SK-N-SH (cell line): ENCODE measurements around the gene TP73.

ENCODE experiments used
- CHD2 ChIP-seq: fragments of 150-350 bp; IDR thresholded peaks from 2 replicates; pipeline ENCODE4 v1.6.1; 2018; ENCODE audit warnings: low read length; ENCODE audit not compliant: partially characterized antibody
- EP300 ChIP-seq, 2 experiments: IDR thresholded peaks; 2 replicates each; pipeline versions ENCODE4 v1.4.0 to v1.6.1; 2012; ENCODE audit warnings: borderline replicate concordance in 1 of 2, low read depth in 1 of 2, low read length in 1 of 2
- FOXM1 ChIP-seq: IDR thresholded peaks from 2 replicates; pipeline ENCODE4 v1.4.0; 2012; ENCODE audit warnings: low read depth, mild to moderate bottlenecking
- MXI1 ChIP-seq: IDR thresholded peaks from 2 replicates; pipeline ENCODE4 v1.6.1; 2012; ENCODE audit warnings: mild to moderate bottlenecking, low read depth, low read length, improper control_type of control experiment
- NRF1 ChIP-seq: IDR thresholded peaks from 2 replicates; pipeline ENCODE4 v1.6.1; 2012; ENCODE audit warnings: low read depth, mild to moderate bottlenecking, low read length
- RAD21 ChIP-seq: IDR thresholded peaks from 2 replicates; pipeline ENCODE4 v1.6.1; 2012; ENCODE audit warnings: mild to moderate bottlenecking, low read length
- SIN3A ChIP-seq: IDR thresholded peaks from 2 replicates; pipeline ENCODE4 v1.6.1; 2012; ENCODE audit warnings: low read depth, mild to moderate bottlenecking, low read length, moderate library complexity, borderline replicate concordance
- TAF1 ChIP-seq: IDR thresholded peaks from 2 replicates; pipeline ENCODE4 v1.6.1; 2012; ENCODE audit warnings: low read depth, mild to moderate bottlenecking, low read length, moderate library complexity, borderline replicate concordance
- TF ChIP-seq, protein P1 (sequence below): fragments of 200-600 bp; sonication (generic); IDR thresholded peaks from 2 replicates; pipeline ENCODE4 v1.6.1; 2017; ENCODE audit warnings: antibody characterized with exemption, mild to moderate bottlenecking, moderate library complexity
- TF ChIP-seq, protein P2 (sequence below): IDR thresholded peaks from 2 replicates; pipeline ENCODE4 v1.4.0; 2012; ENCODE audit warnings: low read depth
- TF ChIP-seq, protein P3 (sequence below): IDR thresholded peaks from 2 replicates; pipeline ENCODE4 v1.6.1; 2012; ENCODE audit warnings: mild to moderate bottlenecking, low read depth, low read length, moderate library complexity

DNA sequence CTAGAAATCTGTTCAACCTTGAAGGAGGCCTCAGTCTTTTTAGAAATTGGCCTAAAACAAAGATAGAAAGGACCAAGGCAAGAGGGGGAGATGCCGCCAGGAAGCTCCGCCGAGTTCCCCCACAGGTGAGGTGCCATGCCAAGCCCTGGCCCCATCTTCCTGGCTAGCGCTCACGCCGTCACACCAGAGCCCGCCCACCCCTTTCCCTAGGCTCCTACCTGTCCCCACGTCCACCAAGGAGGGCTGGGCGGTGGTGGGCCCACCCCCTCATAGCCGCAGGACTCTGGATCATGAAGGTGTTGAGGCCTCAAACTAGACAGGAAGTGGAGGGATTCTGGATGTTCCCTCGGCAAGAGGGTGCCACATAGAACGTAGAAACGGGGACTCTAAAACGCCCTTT, 84.4 kb downstream of the TP73 start:
- TF ChIP-seq, protein P1, sequence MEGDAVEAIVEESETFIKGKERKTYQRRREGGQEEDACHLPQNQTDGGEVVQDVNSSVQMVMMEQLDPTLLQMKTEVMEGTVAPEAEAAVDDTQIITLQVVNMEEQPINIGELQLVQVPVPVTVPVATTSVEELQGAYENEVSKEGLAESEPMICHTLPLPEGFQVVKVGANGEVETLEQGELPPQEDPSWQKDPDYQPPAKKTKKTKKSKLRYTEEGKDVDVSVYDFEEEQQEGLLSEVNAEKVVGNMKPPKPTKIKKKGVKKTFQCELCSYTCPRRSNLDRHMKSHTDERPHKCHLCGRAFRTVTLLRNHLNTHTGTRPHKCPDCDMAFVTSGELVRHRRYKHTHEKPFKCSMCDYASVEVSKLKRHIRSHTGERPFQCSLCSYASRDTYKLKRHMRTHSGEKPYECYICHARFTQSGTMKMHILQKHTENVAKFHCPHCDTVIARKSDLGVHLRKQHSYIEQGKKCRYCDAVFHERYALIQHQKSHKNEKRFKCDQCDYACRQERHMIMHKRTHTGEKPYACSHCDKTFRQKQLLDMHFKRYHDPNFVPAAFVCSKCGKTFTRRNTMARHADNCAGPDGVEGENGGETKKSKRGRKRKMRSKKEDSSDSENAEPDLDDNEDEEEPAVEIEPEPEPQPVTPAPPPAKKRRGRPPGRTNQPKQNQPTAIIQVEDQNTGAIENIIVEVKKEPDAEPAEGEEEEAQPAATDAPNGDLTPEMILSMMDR: no peak
- TF ChIP-seq FOXM1 (no peak), EP300 (IDR thresholded peaks at IDR 0.05; ENCODE audit: borderline replicate concordance in 1 of 2, low read depth in 1 of 2, low read length in 1 of 2) (no peak), CHD2 (no peak), NRF1 (no peak), TAF1 (no peak), MXI1 (no peak), RAD21 (no peak), SIN3A (no peak)
- TF ChIP-seq, protein P2, sequence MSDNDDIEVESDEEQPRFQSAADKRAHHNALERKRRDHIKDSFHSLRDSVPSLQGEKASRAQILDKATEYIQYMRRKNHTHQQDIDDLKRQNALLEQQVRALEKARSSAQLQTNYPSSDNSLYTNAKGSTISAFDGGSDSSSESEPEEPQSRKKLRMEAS: no peak
- TF ChIP-seq, protein P3, sequence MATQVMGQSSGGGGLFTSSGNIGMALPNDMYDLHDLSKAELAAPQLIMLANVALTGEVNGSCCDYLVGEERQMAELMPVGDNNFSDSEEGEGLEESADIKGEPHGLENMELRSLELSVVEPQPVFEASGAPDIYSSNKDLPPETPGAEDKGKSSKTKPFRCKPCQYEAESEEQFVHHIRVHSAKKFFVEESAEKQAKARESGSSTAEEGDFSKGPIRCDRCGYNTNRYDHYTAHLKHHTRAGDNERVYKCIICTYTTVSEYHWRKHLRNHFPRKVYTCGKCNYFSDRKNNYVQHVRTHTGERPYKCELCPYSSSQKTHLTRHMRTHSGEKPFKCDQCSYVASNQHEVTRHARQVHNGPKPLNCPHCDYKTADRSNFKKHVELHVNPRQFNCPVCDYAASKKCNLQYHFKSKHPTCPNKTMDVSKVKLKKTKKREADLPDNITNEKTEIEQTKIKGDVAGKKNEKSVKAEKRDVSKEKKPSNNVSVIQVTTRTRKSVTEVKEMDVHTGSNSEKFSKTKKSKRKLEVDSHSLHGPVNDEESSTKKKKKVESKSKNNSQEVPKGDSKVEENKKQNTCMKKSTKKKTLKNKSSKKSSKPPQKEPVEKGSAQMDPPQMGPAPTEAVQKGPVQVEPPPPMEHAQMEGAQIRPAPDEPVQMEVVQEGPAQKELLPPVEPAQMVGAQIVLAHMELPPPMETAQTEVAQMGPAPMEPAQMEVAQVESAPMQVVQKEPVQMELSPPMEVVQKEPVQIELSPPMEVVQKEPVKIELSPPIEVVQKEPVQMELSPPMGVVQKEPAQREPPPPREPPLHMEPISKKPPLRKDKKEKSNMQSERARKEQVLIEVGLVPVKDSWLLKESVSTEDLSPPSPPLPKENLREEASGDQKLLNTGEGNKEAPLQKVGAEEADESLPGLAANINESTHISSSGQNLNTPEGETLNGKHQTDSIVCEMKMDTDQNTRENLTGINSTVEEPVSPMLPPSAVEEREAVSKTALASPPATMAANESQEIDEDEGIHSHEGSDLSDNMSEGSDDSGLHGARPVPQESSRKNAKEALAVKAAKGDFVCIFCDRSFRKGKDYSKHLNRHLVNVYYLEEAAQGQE: no peak
